Activated naive CD8-positive, alpha-beta T cell (primary cell): Measurements from ENCODE around the gene SLC13A5.

ENCODE experiments used
- H3K27ac Mint-ChIP-seq: one replicate; pipeline ENCODE4 v1.8.0; 2021; ENCODE audit warnings: mixed read lengths
- H3K27me3 Mint-ChIP-seq: one replicate; pipeline ENCODE4 v1.8.0; 2021; ENCODE audit warnings: mixed read lengths
- H3K36me3 Mint-ChIP-seq: one replicate; pipeline ENCODE4 v1.8.0; 2021; ENCODE audit warnings: mixed read lengths
- H3K4me1 Mint-ChIP-seq: one replicate; pipeline ENCODE4 v1.8.0; 2021; ENCODE audit warnings: low read depth, mixed read lengths
- H3K4me3 Mint-ChIP-seq: one replicate; pipeline ENCODE4 v1.8.0; 2021; ENCODE audit warnings: mild to moderate bottlenecking, mixed read lengths
- H3K9me3 Mint-ChIP-seq: one replicate; pipeline ENCODE4 v1.8.0; 2021; ENCODE audit warnings: low read depth, mixed read lengths

SLC13A5 gene

GRCh38 chr17:6716736-6717135, 3.6 kb upstream of the SLC13A5 start:
- H3K4me1 Mint-ChIP-seq = peaks cover 17% of the 10 kb centered on the region
- H3K4me3 Mint-ChIP-seq = no peak overlapping the region
- H3K36me3 Mint-ChIP-seq = peaks cover under 1% of the 10 kb centered on the region
- H3K27ac Mint-ChIP-seq = no peak overlapping the region
- H3K9me3 Mint-ChIP-seq = no peaks in the 10 kb centered on the region
- peaks cover 37% of the 10 kb centered on the region for H3K27me3 Mint-ChIP-seq

- no peaks in the 10 kb centered on the region for H3K9me3 Mint-ChIP-seq
- peaks cover 38% of the 10 kb centered on the region for H3K27me3 Mint-ChIP-seq
- H3K4me1 Mint-ChIP-seq = peaks cover 17% of the 10 kb centered on the region
- peak overlapping the region; percentile 81 for H3K4me3 Mint-ChIP-seq
- H3K27ac Mint-ChIP-seq = no peak overlapping the region
- no peaks in the 10 kb centered on the region for H3K36me3 Mint-ChIP-seq
Observed at GRCh38 chr17:6714315-6714874, 1.2 kb upstream of the SLC13A5 start.

- no peaks in the 10 kb centered on the region for H3K36me3 Mint-ChIP-seq
- H3K4me3 Mint-ChIP-seq = peak overlapping the region; percentile 81
- no peak overlapping the region for H3K27ac Mint-ChIP-seq
- peaks cover 17% of the 10 kb centered on the region for H3K4me1 Mint-ChIP-seq
- H3K27me3 Mint-ChIP-seq = peaks cover 38% of the 10 kb centered on the region
- H3K9me3 Mint-ChIP-seq = no peaks in the 10 kb centered on the region
Observed at GRCh38 chr17:6713918-6714271, 726 bp upstream of the SLC13A5 start.

GRCh38 chr17:6712854-6713129, 377 bp downstream of the SLC13A5 start:
- peak overlapping the region; percentile 78 for H3K4me3 Mint-ChIP-seq
- H3K36me3 Mint-ChIP-seq = no peaks in the 10 kb centered on the region
- H3K9me3 Mint-ChIP-seq = no peaks in the 10 kb centered on the region
- peaks cover 37% of the 10 kb centered on the region for H3K27me3 Mint-ChIP-seq
- no peak overlapping the region for H3K27ac Mint-ChIP-seq
- peaks cover 17% of the 10 kb centered on the region for H3K4me1 Mint-ChIP-seq

- Mint-ChIP-seq H3K36me3 (no peaks in the 10 kb centered on the region), H3K4me3 (peak overlapping the region; percentile 62), H3K27me3 (peaks cover 33% of the 10 kb centered on the region), H3K9me3 (no peaks in the 10 kb centered on the region), H3K27ac (no peak overlapping the region), H3K4me1 (peaks cover 17% of the 10 kb centered on the region)
Observed at GRCh38 chr17:6712058-6712853, 913 bp downstream of the SLC13A5 start.

GRCh38 chr17:6711681-6712057, 1.5 kb downstream of the SLC13A5 start:
- H3K27ac Mint-ChIP-seq = no peak overlapping the region

GRCh38 chr17:6711081-6711674, 2.0 kb downstream of the SLC13A5 start:
- Mint-ChIP-seq H3K27me3 (peaks cover 29% of the 10 kb centered on the region), H3K9me3 (no peaks in the 10 kb centered on the region), H3K4me3 (no peak overlapping the region), H3K36me3 (no peaks in the 10 kb centered on the region), H3K4me1 (peaks cover 17% of the 10 kb centered on the region), H3K27ac (no peak overlapping the region)

More at GRCh38 chr17:6711681-6712057, 1.5 kb downstream of the SLC13A5 start:
- Mint-ChIP-seq H3K27me3 (peaks cover 31% of the 10 kb centered on the region), H3K9me3 (no peaks in the 10 kb centered on the region), H3K4me1 (peaks cover 17% of the 10 kb centered on the region), H3K36me3 (no peaks in the 10 kb centered on the region), H3K4me3 (no peak overlapping the region)

- no peaks in the 10 kb centered on the region for H3K36me3 Mint-ChIP-seq
- H3K27ac Mint-ChIP-seq = no peak overlapping the region
- no peak overlapping the region for H3K4me3 Mint-ChIP-seq
- peaks cover 21% of the 10 kb centered on the region for H3K27me3 Mint-ChIP-seq
- H3K4me1 Mint-ChIP-seq = peaks cover 17% of the 10 kb centered on the region
- no peaks in the 10 kb centered on the region for H3K9me3 Mint-ChIP-seq
Observed at GRCh38 chr17:6710317-6710716, 2.9 kb downstream of the SLC13A5 start.

- H3K27me3 Mint-ChIP-seq = peaks cover 20% of the 10 kb centered on the region
- H3K9me3 Mint-ChIP-seq = no peaks in the 10 kb centered on the region
- peaks cover 11% of the 10 kb centered on the region for H3K4me1 Mint-ChIP-seq
- no peaks in the 10 kb centered on the region for H3K36me3 Mint-ChIP-seq
- H3K4me3 Mint-ChIP-seq = no peak overlapping the region
- no peak overlapping the region for H3K27ac Mint-ChIP-seq
Observed at GRCh38 chr17:6708357-6708961, 4.7 kb downstream of the SLC13A5 start.

GRCh38 chr17:6706996-6707395, 6.2 kb downstream of the SLC13A5 start:
- Mint-ChIP-seq H3K36me3 (no peaks in the 10 kb centered on the region), H3K4me1 (peaks cover 3% of the 10 kb centered on the region), H3K4me3 (no peak overlapping the region), H3K9me3 (no peaks in the 10 kb centered on the region), H3K27ac (no peak overlapping the region), H3K27me3 (peaks cover 12% of the 10 kb centered on the region)

GRCh38 chr17:6706499-6706898, 6.7 kb downstream of the SLC13A5 start:
- H3K27ac Mint-ChIP-seq = no peak overlapping the region
- H3K27me3 Mint-ChIP-seq = peaks cover 9% of the 10 kb centered on the region
- no peaks in the 10 kb centered on the region for H3K9me3 Mint-ChIP-seq
- H3K4me3 Mint-ChIP-seq = no peak overlapping the region
- peaks cover 2% of the 10 kb centered on the region for H3K4me1 Mint-ChIP-seq
- H3K36me3 Mint-ChIP-seq = no peaks in the 10 kb centered on the region

- peaks cover 5% of the 10 kb centered on the region for H3K27me3 Mint-ChIP-seq
- H3K36me3 Mint-ChIP-seq = no peaks in the 10 kb centered on the region
- H3K4me1 Mint-ChIP-seq = peaks cover 2% of the 10 kb centered on the region
- no peak overlapping the region for H3K4me3 Mint-ChIP-seq
- H3K9me3 Mint-ChIP-seq = no peaks in the 10 kb centered on the region
- no peak overlapping the region for H3K27ac Mint-ChIP-seq
Observed at GRCh38 chr17:6704470-6705052, 8.6 kb downstream of the SLC13A5 start.

- Mint-ChIP-seq H3K4me3 (no peak overlapping the region), H3K27me3 (peaks cover 5% of the 10 kb centered on the region), H3K4me1 (peaks cover 2% of the 10 kb centered on the region), H3K36me3 (no peaks in the 10 kb centered on the region), H3K27ac (no peak overlapping the region), H3K9me3 (no peaks in the 10 kb centered on the region)
Observed at GRCh38 chr17:6703751-6704150, 9.4 kb downstream of the SLC13A5 start.

- no peak overlapping the region for H3K4me3 Mint-ChIP-seq
- peaks cover 2% of the 10 kb centered on the region for H3K27me3 Mint-ChIP-seq
- peaks cover 2% of the 10 kb centered on the region for H3K4me1 Mint-ChIP-seq
- H3K9me3 Mint-ChIP-seq = no peaks in the 10 kb centered on the region
- H3K36me3 Mint-ChIP-seq = no peaks in the 10 kb centered on the region
- no peak overlapping the region for H3K27ac Mint-ChIP-seq
Observed at GRCh38 chr17:6702567-6703215, 10.5 kb downstream of the SLC13A5 start.

- no peaks in the 10 kb centered on the region for H3K36me3 Mint-ChIP-seq
- H3K27me3 Mint-ChIP-seq = peaks cover 2% of the 10 kb centered on the region
- no peak overlapping the region for H3K4me3 Mint-ChIP-seq
- H3K9me3 Mint-ChIP-seq = no peaks in the 10 kb centered on the region
- H3K27ac Mint-ChIP-seq = no peak overlapping the region
- peaks cover 2% of the 10 kb centered on the region for H3K4me1 Mint-ChIP-seq
Observed at GRCh38 chr17:6701719-6702118, 11.4 kb downstream of the SLC13A5 start.
